GM19467 (cell line): ENCODE data around the gene CD27.

Experiments used
- ATAC-seq: cut with Tn5 transposase; IDR thresholded peaks from one replicate; pipeline ENCODE4 v1.9.1; 2021; ENCODE audit warnings: mild to moderate bottlenecking, moderate library complexity; ENCODE audit not compliant: unreplicated experiment

The CD27 gene

DNA sequence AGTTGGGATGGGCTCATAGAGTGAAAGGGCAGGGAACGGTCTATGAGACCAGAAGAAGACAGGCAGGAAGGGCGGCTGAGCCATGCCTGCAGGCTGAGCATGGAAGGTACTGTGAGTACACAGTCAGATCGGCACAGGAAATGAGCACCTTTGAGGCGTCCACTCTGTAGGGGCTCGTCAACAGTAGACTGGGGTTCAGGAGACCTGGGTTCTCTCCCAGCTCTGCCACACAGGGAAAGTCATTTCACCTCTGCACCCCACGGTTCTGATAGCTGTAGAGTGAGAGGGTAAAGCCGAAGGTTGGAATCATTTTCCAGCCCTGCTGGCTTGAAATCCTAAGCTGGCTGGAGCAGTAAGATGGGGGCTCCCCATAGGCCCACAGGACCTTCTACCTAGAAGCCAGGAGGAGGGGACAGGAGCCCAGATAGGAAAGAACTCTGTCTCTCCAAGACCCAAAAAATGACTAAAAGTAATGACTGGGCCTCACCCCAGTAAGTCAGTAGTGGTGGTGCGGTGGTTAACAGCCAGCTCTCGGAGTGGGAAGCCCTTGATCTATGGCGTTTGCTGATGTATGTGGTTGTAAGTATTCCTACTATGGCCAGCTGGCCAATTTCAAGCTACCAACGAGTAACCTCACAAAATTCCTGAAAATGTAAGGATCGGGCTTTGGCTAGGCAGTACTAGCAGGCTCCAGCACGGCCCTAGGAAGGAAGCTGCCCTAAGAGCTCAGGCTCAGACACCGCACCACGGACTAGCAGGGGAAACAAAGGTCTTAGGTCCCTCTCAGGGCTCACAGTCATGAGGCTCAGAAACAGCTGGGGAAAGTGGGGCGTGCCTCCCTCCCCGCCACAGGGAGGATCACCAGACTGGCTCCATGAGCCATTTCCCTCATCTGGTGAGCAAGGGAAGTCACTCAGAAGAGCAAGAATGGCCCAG is 10.3 kb upstream of the CD27 start:
- no peak for ATAC-seq

DNA sequence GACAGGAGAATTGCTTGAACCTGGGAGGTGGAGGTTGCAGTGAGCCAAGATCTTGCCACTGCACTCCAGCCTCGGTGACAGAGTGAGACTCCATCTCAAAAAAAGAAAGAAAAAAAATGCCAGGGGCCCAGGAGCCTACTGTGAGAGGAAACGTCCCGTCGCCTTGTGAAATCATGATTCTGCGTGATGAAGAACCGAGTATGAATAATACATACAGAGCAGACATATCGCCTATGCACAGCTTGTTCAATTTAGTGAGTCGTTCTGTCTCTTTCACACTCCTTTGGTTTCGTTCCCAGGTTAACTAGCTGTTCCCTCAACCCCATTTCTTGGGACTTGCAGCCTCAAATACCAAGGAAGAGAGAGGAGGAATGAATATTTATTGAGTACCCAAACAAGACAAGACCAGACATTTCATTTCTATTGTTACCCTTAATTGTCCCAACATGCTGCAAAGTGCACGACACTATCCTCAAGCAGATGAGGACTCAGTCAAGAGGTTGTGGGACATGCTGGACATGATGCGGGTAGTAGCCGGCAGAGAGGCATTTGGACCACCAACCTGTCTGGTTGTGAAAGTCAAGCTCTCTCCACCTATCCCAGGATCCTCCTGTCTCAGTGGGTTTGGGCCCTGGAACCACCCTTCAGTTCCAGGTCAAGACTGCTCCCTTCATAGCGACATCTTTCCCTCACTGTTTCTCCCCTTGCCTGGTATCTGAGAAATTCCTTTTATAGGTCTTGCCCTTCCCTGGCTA is 8.6 kb upstream of the CD27 start:
- no peak for ATAC-seq

DNA sequence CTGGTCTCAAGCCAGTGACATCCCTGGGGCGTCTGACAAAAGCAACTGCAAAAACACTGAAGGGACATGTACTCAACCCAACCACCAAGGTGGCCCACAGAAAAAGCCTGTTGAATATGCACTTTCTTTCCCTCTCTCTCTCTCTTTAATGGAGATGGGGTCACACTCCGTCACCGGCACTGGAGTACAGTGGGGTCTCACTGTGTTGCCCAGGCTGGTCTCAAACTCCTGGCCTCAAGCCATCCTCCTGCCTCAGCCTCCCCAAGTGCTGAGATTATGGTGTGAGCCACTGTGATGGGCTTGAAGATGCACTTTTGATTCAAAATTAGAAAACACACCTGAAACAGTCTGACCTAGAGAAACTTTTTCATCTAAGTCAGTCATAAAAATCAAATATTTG is 7.2 kb upstream of the CD27 start:
- no peak for ATAC-seq

DNA sequence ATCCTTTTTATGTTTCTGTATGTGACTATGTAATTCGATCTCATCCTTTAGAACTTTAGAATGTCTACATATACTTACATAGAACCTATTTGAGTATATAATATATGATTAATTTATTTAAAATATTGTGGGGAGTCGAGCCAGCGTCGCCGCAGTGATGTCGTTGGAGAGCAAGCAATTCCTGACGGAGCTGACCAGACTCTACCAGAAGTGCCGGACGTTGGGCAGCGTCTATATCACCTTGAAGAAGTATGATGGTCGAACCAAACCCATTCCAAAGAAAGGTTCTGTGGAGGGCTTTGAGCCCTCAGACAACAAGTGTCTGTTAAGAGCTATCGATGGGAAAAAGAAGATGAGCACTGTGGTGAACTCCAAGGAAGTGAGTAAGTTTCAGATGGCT is 6.4 kb upstream of the CD27 start:
- no peak for ATAC-seq

DNA sequence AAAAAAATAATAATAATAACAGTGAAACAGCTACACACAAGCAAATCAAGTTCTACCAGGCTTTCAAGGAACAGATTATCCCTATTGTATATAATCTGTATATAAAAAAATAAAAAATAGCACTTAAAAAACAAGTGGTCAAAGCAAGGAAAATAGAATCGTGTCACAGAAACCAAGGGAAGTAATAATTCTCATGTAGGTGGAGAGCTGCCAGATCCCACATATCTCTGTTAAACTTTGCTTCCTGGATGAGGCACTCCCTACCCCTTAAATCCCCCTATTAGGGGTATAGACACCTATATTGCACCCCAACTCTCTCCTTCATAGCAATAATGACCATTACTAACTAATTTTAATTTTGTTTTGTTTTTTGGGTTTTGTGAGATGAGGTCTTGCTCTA is 4.4 kb upstream of the CD27 start:
- no peak for ATAC-seq

DNA sequence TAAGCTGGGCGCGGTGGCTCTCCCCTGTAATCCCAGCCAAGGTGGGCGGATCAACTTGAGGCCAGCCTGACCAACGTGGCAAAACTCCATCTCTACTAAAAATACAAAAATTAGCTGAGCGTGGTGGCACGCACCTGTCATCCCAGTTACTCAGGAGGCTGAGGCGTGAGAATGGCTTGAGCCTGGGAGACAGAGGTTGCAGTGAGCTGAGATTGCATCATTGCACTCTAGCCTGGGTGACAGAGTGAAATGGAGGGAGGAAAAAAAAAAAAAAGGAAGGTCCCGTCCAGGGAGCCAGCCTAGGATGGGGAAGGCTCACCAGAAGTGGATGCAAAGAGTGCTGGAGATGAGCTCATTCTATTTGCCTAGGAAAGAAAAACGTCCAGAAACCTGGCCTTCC is 1.9 kb upstream of the CD27 start:
- ATAC-seq: no peak

DNA sequence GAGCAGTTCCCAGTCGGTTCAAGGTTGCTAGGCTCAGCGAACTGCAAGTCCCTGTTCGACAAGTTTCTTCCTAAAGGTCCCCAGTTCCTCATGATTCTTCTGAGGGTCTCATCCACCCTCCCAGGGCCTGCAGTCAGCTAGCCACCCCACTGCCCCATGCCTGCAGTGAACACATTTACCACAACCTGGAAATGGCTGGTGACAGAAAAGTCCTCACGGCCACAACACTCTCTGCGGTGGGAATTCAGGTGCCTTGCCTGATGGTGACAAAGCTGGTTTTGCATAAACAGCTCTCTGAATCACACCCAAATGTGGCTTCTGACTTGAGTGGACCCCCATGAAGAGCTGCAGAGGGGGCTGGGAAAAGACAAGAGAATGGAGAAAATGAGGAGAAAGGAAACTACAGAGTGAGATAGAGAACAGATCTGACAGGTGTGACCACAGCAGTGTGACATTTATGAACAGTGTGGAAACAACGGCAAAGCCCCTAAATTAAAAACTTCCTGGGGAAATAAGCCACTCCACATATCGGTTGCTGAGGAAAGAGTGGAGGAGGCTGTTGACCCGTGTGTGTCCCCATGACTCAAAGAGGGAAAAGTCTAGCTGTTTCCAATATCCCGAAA is 1.3 kb upstream of the CD27 start:
- no peak for ATAC-seq

DNA sequence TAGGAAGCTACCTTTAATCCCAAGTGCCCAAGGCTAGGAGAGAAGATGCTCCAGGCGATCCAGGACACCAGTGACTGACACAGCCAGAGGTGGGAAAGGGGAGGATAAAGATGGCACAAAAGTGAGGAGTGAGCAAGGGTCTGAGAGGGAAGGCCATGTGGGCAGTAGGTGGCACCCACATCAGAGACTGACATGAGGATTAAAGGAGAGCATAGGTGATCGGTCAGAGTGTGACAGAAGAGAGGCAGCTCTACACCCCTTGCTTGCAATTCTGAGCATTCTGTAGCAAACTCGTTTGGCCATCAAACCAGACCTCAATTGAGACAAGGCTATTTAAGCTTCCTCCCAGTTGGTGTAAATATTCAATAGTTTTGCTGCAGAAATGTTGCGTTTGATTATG is 724 bp upstream of the CD27 start:
- no peak for ATAC-seq

DNA sequence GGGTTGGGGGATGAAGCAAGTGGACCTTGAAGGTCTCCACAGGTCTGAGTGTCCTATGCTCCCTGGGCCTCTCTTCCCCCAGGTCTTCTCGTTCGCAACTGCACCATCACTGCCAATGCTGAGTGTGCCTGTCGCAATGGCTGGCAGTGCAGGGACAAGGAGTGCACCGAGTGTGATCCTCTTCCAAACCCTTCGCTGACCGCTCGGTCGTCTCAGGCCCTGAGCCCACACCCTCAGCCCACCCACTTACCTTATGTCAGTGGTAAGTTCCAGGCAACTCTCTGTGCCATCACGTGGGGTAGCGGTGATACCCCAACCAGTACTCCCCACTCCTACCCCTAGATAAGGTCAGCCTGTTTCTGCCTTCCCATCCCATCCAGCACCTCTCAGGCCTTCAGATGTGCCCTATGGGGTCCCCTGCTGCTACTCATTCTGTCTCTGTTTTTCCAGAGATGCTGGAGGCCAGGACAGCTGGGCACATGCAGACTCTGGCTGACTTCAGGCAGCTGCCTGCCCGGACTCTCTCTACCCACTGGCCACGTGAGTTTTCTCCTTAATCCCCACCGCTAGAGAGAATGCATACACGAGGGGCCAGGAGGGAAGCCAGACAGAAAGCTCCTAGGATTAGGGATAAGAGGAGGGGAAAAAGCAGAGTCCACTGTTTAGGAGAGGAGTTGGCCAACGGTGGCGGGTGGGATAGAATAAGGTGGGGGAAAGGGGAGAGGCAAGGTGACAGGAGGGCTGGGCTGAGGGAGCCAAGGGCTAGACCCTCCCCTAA is 5.5 kb downstream of the CD27 start:
- ATAC-seq: no peak

DNA sequence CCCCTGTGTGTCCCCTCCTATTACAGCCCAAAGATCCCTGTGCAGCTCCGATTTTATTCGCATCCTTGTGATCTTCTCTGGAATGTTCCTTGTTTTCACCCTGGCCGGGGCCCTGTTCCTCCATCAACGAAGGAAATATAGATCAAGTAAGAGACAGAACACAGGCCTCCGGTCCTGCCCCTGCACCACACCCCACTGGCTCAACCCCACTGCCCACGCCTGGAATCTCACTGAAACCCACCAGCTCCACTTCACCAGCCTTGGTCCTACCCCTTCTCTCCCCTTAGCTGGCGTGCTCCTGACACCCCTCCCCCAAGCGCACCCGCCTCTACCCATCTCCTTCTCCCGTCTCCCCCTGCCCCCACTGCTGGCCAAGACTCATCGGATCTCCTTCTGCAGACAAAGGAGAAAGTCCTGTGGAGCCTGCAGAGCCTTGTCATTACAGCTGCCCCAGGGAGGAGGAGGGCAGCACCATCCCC is 6.2 kb downstream of the CD27 start:
- no peak for ATAC-seq

DNA sequence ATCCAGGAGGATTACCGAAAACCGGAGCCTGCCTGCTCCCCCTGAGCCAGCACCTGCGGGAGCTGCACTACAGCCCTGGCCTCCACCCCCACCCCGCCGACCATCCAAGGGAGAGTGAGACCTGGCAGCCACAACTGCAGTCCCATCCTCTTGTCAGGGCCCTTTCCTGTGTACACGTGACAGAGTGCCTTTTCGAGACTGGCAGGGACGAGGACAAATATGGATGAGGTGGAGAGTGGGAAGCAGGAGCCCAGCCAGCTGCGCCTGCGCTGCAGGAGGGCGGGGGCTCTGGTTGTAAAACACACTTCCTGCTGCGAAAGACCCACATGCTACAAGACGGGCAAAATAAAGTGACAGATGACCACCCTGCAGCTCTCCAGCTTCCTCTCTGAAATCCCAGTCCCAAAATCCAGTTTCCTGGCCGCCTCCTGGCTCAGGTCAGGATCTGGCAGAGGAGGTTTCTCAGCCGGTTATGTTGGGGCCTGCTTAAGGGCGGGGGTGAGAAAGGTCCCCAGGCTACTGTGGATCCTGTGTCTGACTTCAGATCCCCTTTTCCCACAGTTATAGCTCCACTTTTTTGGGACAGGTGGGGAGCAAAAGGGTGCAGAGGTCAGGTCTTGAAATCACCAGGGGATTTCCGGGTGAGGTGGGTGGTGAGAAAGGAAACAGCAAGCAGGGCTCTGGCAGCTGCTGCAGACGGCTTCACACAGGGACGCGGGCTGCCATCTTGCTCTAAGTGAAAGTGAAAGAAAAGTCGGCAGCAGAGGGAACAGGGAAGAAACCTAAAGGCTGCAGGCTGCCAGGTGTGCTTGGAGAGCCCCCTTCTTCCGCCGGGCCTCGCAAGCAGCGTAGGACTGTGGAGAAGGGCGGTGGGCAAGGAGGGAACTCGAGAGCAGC is 6.8 kb downstream of the CD27 start, which contains the start of gene TAPBPL:
Gene TAPBPL (plus strand): TSS at position 695 of the 897 bp plus-strand sequence. CDS start 207 bp downstream, outside the sequence.
- ATAC-seq: no peak

DNA sequence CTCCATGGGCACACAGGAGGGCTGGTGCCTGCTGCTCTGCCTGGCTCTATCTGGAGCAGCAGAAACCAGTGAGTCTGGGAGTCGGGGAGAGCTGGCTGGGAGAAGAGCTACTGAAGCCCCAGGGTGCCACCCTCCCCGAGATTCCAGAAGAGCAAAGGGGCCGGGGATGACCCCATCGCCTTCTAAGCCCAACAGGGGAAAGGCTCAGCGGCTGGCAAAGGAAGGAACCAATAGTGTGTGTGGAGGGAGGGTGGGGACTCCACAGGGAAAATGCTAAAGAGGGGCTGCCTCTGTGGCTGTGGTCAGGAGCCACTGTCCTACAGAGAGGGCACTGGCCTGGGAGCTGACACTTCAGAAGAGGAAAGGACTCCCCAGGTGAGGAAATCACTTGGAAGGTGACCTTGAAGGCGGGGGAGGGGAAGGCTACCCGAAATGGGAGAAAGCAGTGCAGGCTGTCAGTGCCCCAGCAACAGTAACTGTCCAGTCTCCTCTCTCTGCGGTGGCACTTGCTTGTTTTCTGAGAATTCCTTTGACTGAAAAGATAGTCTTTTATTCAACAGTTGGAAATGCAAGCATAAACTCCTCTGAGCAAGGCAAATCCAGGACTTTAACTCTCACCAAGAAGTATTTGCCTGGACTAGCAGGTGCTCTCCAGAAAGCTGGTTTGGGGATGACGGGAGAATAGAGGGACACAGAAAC is 7.6 kb downstream of the CD27 start:
- ATAC-seq: no peak

DNA sequence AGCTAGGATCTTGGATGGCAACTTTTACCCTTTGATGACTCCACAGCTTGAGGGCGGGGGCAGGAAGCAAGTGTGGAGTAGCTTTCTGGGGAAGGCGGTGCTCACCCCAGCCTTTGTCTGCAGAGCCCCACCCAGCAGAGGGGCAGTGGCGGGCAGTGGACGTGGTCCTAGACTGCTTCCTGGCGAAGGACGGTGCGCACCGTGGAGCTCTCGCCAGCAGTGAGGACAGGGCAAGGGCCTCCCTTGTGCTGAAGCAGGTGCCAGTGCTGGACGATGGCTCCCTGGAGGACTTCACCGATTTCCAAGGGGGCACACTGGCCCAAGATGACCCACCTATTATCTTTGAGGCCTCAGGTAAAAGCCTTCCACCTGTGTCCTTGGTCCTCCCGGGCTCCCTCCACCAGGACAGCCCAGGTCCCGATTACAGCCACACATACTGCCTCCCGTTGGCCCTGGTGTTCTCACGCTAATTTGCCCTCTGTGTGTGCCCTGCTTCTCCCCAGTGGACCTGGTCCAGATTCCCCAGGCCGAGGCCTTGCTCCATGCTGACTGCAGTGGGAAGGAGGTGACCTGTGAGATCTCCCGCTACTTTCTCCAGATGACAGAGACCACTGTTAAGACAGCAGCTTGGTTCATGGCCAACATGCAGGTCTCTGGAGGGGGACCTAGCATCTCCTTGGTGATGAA is 8.3 kb downstream of the CD27 start:
- ATAC-seq: no peak

DNA sequence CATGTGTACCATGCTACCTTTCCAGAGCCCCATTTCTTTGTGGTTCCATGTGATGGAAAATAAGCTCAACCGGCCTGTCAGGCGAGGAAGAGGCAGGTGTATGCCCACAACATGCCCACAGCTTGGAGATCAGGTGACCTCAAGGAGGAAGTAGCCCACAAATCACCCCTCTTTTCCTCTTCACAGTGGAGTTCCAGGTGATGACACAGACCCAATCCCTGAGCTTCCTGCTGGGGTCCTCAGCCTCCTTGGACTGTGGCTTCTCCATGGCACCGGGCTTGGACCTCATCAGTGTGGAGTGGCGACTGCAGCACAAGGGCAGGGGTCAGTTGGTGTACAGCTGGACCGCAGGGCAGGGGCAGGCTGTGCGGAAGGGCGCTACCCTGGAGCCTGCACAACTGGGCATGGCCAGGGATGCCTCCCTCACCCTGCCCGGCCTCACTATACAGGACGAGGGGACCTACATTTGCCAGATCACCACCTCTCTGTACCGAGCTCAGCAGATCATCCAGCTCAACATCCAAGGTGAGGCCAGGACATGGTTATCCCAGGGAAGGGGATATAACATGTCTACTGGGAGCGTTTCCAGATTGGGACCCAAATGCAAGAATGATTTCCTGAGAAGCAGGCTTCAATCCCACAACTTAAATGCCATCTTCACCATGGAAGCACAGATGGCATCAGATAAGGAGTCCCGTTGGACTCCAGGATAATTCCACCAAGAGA is 12.6 kb downstream of the CD27 start:
- ATAC-seq: no peak

DNA sequence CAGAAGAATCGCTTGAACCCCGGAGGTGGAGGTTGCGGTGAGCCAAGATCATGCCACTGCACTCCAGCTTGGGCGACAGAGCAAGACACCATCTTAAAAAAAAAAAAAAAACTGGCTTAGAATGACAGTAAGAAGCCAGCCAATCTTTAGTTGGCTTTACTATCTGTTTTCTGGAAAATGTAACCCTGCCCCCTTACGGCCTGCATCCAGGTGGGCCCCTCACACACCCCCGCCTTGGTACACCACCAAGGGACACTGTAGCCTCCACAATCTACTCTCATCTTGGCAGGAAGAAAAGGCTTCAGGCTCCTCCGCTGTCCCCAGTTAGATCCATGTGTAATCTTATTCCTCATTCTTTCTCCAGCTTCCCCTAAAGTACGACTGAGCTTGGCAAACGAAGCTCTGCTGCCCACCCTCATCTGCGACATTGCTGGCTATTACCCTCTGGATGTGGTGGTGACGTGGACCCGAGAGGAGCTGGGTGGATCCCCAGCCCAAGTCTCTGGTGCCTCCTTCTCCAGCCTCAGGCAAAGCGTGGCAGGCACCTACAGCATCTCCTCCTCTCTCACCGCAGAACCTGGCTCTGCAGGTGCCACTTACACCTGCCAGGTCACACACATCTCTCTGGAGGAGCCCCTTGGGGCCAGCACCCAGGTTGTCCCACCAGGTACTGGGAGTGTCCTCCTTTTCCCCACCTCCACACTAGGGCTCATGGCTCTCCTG is 13.7 kb downstream of the CD27 start:
- no peak for ATAC-seq

DNA sequence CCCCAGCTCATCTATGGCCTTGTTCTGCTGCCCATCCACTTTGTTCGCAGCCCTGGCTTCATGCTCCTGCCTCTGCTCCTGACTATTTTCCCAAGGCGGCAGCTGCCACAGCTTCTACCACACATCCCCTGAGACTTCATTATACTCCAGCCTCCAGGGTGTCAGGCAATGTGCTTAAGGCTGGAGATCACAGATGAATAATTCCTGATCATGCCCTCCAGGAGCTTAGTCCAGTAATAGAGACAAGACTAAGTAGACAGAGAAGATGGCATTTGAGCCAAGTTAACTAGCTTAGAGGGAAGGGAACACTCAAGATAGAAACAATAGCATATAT is 14.2 kb downstream of the CD27 start:
- no peak for ATAC-seq

DNA sequence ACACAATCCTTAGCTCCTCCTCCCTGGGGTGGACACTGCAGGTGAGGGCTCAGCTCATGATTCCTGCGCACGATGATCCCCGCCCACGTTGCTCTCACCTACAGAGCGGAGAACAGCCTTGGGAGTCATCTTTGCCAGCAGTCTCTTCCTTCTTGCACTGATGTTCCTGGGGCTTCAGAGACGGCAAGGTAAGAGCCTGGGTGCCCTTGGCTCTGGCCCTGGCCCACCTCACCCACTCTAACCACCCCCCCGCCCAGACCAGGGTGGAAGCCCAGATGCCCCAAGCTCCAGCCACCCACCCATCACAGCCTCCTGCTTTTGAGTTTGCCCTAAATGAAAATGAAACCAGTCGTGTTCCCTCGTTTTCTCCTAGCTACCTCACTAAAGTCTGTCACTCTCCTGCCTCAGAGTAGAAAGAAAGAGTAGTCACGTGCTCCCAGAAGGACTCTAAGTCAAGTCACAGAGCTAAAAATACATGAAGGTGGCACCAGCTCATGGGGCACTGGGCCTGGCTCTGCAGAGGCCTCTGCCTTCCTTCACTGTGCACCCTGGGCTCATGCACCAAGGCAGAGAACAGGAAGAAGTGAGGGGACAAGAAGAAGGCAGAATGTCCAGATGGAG is 16.1 kb downstream of the CD27 start:
- no peak for ATAC-seq
